Neuronal stem cell (in vitro differentiated cells): ENCODE results near the gene CST3.

Source experiments
- DNase-seq: peaks from one replicate; pipeline ENCODE4 v3.0.0-alpha.2; 2013; ENCODE audit warnings: low spot score
- H2AFZ ChIP-seq: one replicate; pipeline ENCODE4 v1.6.1; 2013; ENCODE audit warnings: mild to moderate bottlenecking, low read length, inconsistent platforms
- H2AK5ac ChIP-seq: 2 replicates; pipeline ENCODE4 v1.6.1; 2013; ENCODE audit warnings: low read depth, mild to moderate bottlenecking, inconsistent platforms, low read length, moderate library complexity, mixed read lengths
- H2BK120ac ChIP-seq: 2 replicates; pipeline ENCODE4 v1.6.1; 2013; ENCODE audit warnings: low read depth, mild to moderate bottlenecking, inconsistent platforms, low read length, moderate library complexity, mixed read lengths
- H2BK12ac ChIP-seq: one replicate; pipeline ENCODE4 v1.6.1; 2013; ENCODE audit warnings: low read length, inconsistent platforms
- H2BK15ac ChIP-seq: 2 replicates; pipeline ENCODE4 v1.6.1; 2013; ENCODE audit warnings: mild to moderate bottlenecking, low read length, inconsistent platforms, mixed read lengths
- H2BK5ac ChIP-seq: one replicate; pipeline ENCODE4 v1.6.1; 2013; ENCODE audit warnings: inconsistent platforms, mild to moderate bottlenecking, low read length, moderate library complexity
- H3K14ac ChIP-seq: one replicate; pipeline ENCODE4 v1.6.1; 2013; ENCODE audit warnings: low read length, inconsistent platforms
- H3K18ac ChIP-seq: 2 replicates; pipeline ENCODE4 v1.6.1; 2013; ENCODE audit warnings: low read length, inconsistent platforms
- H3K23ac ChIP-seq: 2 replicates; pipeline ENCODE4 v1.6.1; 2013; ENCODE audit warnings: low read depth, mild to moderate bottlenecking, mixed read lengths, low read length, inconsistent platforms; ENCODE audit not compliant: poor library complexity
- H3K27ac ChIP-seq: replicated peaks from 3 replicates; pipeline ENCODE4 v1.5.1; 2013; ENCODE audit warnings: low read length, inconsistent platforms
- H3K27me3 ChIP-seq, 3 experiments: 2 replicates each; pipeline ENCODE4 v1.6.1; 2013; ENCODE audit warnings: low read length in 3 of 3, mild to moderate bottlenecking in 2 of 3, inconsistent platforms in 1 of 3, low read depth in 1 of 3, mixed read lengths in 1 of 3, moderate library complexity in 1 of 3; ENCODE audit not compliant: control insufficient read depth in 3 of 3, insufficient read depth in 3 of 3
- H3K36me3 ChIP-seq, 2 donors: replicated peaks in 1 of 2; 2 replicates each; pipeline ENCODE4 v1.6.1; 2013; ENCODE audit warnings: low read length in 2 of 2; ENCODE audit not compliant: control insufficient read depth in 2 of 2, insufficient read depth in 2 of 2
- H3K4ac ChIP-seq: 2 replicates; pipeline ENCODE4 v1.6.1; 2013; ENCODE audit warnings: inconsistent platforms, mild to moderate bottlenecking, low read length, moderate library complexity
- H3K4me1 ChIP-seq, 2 donors: 1 replicate in 1 of 2; 2 replicates in 1 of 2; pipeline ENCODE4 v1.6.1; 2013; ENCODE audit warnings: low read length in 2 of 2, low read depth in 1 of 2; ENCODE audit not compliant: control insufficient read depth in 2 of 2, insufficient read depth in 1 of 2
- H3K4me2 ChIP-seq: one replicate; pipeline ENCODE4 v1.6.1; 2013; ENCODE audit warnings: mild to moderate bottlenecking, low read length, inconsistent platforms; ENCODE audit not compliant: insufficient read depth, poor library complexity, severe bottlenecking
- H3K4me3 ChIP-seq, 2 donors: 2 replicates each; pipeline ENCODE4 v1.5.1; 2013; ENCODE audit warnings: low read length in 2 of 2, mild to moderate bottlenecking in 2 of 2, inconsistent platforms in 1 of 2, moderate library complexity in 1 of 2
- H3K79me1 ChIP-seq: one replicate; pipeline ENCODE4 v1.6.1; 2013; ENCODE audit warnings: low read depth, mild to moderate bottlenecking, inconsistent platforms, low read length, moderate library complexity
- H3K9ac ChIP-seq: one replicate; pipeline ENCODE4 v1.6.1; 2013; ENCODE audit warnings: mild to moderate bottlenecking, low read depth, low read length, inconsistent platforms; ENCODE audit not compliant: poor library complexity
- H3K9me3 ChIP-seq, 2 donors: replicated peaks in 1 of 2; 2 replicates each; pipeline versions ENCODE3 to v1.6.1; 2013; ENCODE audit warnings: low read length in 2 of 2, mild to moderate bottlenecking in 2 of 2, inconsistent platforms in 1 of 2, low read depth in 1 of 2, mixed read lengths in 1 of 2, moderate library complexity in 1 of 2; ENCODE audit not compliant: control insufficient read depth in 2 of 2, insufficient read depth in 1 of 2
- H4K8ac ChIP-seq: one replicate; pipeline ENCODE4 v1.6.1; 2013; ENCODE audit warnings: low read depth, mild to moderate bottlenecking, inconsistent platforms, low read length, moderate library complexity
- H4K91ac ChIP-seq: one replicate; pipeline ENCODE4 v1.6.1; 2013; ENCODE audit warnings: low read length, low read depth, mild to moderate bottlenecking, inconsistent platforms; ENCODE audit not compliant: poor library complexity
- WGBS, 2 donors: extraction: QIAGEN DNeasy Blood & Tissue Kit; methylation state at CpG; one replicate each; pipeline ENCODE4 v1.1.7; 2013; ENCODE audit warnings: missing lambda C conversion rate in 2 of 2, mixed read lengths in 1 of 2; ENCODE audit not compliant: insufficient read length in 2 of 2, insufficient replicate concordance in 1 of 2; ENCODE audit errors: extremely low coverage in 2 of 2; 5-methylcytosine and 5-hydroxymethylcytosine counted together

Gene CST3

GRCh38 chr20:23601715-23602114, 36.0 kb downstream of the CST3 start:
- no peak overlapping the region for H3K4me2 ChIP-seq
- no peak overlapping the region for H4K91ac ChIP-seq
- H2BK5ac ChIP-seq = no peak overlapping the region
- H3K27ac ChIP-seq = no peak overlapping the region
- H3K9ac ChIP-seq = no peak overlapping the region
- no peak for DNase-seq
- H2BK120ac ChIP-seq = no peak overlapping the region
- WGBS, 2 donors = no CpG with 5 or more reads among the region's 4 CpGs
- H3K9me3 ChIP-seq = no peaks in the 10 kb centered on the region
- H3K18ac ChIP-seq = no peak overlapping the region
- H3K79me1 ChIP-seq = no peaks in the 10 kb centered on the region
- H2AFZ ChIP-seq = no peak overlapping the region
- no peak overlapping the region for H3K4me3 ChIP-seq
- no peak overlapping the region for H3K14ac ChIP-seq
- H3K36me3 ChIP-seq = no peaks in the 10 kb centered on the region
- peaks cover 0 to 1% of the 10 kb centered on the region in 2 donors for H3K4me1 ChIP-seq
- H3K4ac ChIP-seq = no peak overlapping the region
- no peak overlapping the region for H2BK12ac ChIP-seq
- H2AK5ac ChIP-seq = no peak overlapping the region
- H3K23ac ChIP-seq = no peak overlapping the region
- peaks cover 0 to 35% (median 0%) of the 10 kb centered on the region in 3 experiments for H3K27me3 ChIP-seq
- H2BK15ac ChIP-seq = no peak overlapping the region
- no peak overlapping the region for H4K8ac ChIP-seq

- H3K23ac ChIP-seq = no peak overlapping the region
- no peak overlapping the region for H4K91ac ChIP-seq
- no peak overlapping the region for H3K9ac ChIP-seq
- no peak overlapping the region for H3K4me2 ChIP-seq
- no peak overlapping the region for H2BK5ac ChIP-seq
- H2BK15ac ChIP-seq = no peak overlapping the region
- H2AFZ ChIP-seq = no peak overlapping the region
- no peak overlapping the region for H3K4ac ChIP-seq
- no peak for DNase-seq
- H3K36me3 ChIP-seq = no peaks in the 10 kb centered on the region
- H3K27ac ChIP-seq = no peak overlapping the region
- H3K4me3 ChIP-seq = no peak overlapping the region
- H2BK12ac ChIP-seq = no peak overlapping the region
- H2AK5ac ChIP-seq = no peak overlapping the region
- no peak overlapping the region for H2BK120ac ChIP-seq
- H3K18ac ChIP-seq = no peak overlapping the region
- no peak overlapping the region for H3K14ac ChIP-seq
- no peaks in the 10 kb centered on the region for H3K4me1 ChIP-seq
- H3K79me1 ChIP-seq = no peaks in the 10 kb centered on the region
- peaks cover 0 to 28% (median 0%) of the 10 kb centered on the region in 3 experiments for H3K27me3 ChIP-seq
- no peaks in the 10 kb centered on the region for H3K9me3 ChIP-seq
- no peak overlapping the region for H4K8ac ChIP-seq
These were observed 39.3 kb downstream of the CST3 start for GRCh38 chr20:23598481-23598880.

- DNase-seq = no peak
- Histone ChIP-seq H3K4ac (no peak overlapping the region), H3K4me3 (no peak overlapping the region), H3K18ac (no peak overlapping the region), H3K23ac (no peak overlapping the region), H3K4me1 (no peaks in the 10 kb centered on the region), H4K91ac (no peak overlapping the region), H2BK120ac (no peak overlapping the region), H3K79me1 (no peaks in the 10 kb centered on the region), H2BK15ac (no peak overlapping the region), H2AFZ (no peak overlapping the region), H3K27me3 (peaks cover 0 to 16% (median 0%) of the 10 kb centered on the region in 3 experiments), H2AK5ac (no peak overlapping the region), H3K4me2 (no peak overlapping the region), H3K9me3 (no peaks in the 10 kb centered on the region), H3K36me3 (no peaks in the 10 kb centered on the region), H3K27ac (no peak overlapping the region), H2BK5ac (no peak overlapping the region), H2BK12ac (no peak overlapping the region), H4K8ac (no peak overlapping the region), H3K14ac (no peak overlapping the region), H3K9ac (no peak overlapping the region)
- WGBS, 2 donors = no CpG with 5 or more reads among the region's 2 CpGs
These were observed 41.0 kb downstream of the CST3 start for GRCh38 chr20:23596579-23597250.

- Histone ChIP-seq H3K18ac (no peak overlapping the region), H2BK12ac (no peak overlapping the region), H2BK15ac (no peak overlapping the region), H2BK5ac (no peak overlapping the region), H2AFZ (no peak overlapping the region), H3K4me1 (no peaks in the 10 kb centered on the region), H3K9me3 (no peaks in the 10 kb centered on the region), H3K36me3 (no peaks in the 10 kb centered on the region), H3K4ac (no peak overlapping the region), H2BK120ac (no peak overlapping the region), H3K23ac (no peak overlapping the region), H3K27ac (no peak overlapping the region), H2AK5ac (no peak overlapping the region), H3K4me3 (no peak overlapping the region), H4K91ac (no peak overlapping the region), H3K27me3 (peaks cover 0 to 11% (median 0%) of the 10 kb centered on the region in 3 experiments), H3K9ac (no peak overlapping the region), H3K79me1 (no peaks in the 10 kb centered on the region), H3K14ac (no peak overlapping the region), H4K8ac (no peak overlapping the region), H3K4me2 (no peak overlapping the region)
- no CpG with 5 or more reads among the region's 1 CpG for WGBS, 2 donors
- no peak for DNase-seq
These were observed 41.8 kb downstream of the CST3 start for GRCh38 chr20:23595941-23596340.
